ENCODE results near the gene TEKT5. TPM values are rescaled to one million over a fixed set of nuclear protein-coding genes. Genes with fewer than 3 reads are reported as not detected.
A peak's percentile ranks its signal among the peaks of the same experiment; 100 is the strongest.

TEKT5 gene
- total and polyA plus RNA-seq, 9 of the 15 experiments (the other 6 are each of a cell fraction or from before 2014, with no cell fraction given): 0.10 to 0.19 TPM; not detected in 7

- TF ChIP-seq POLR2B (IDR thresholded peaks at IDR 0.05; ENCODE audit: low read depth, partially characterized antibody) (no peak), EP300 (IDR thresholded peaks at IDR 0.05; ENCODE audit: low read length) (peak; percentile 60), ZBTB49 (CRISPR knock-in tag; IDR thresholded peaks at IDR 0.05; ENCODE audit: borderline replicate concordance) (no peak), DIDO1 (tag; IDR thresholded peaks at IDR 0.05; ENCODE audit: low read depth) (no peak), MTA3 (IDR thresholded peaks at IDR 0.05; ENCODE audit: borderline replicate concordance) (peak; percentile 25; the same call in 1 of the 2 replicates), ZNF583 (CRISPR knock-in tag; IDR thresholded peaks at IDR 0.05) (no peak), ZC3H11A (IDR thresholded peaks at IDR 0.05; ENCODE audit: low read depth, low read length) (no peak), LCOR (CRISPR knock-in tag; IDR thresholded peaks at IDR 0.05) (peak; percentile 80; the same call in 1 of the 2 replicates), ZNF318 (IDR thresholded peaks at IDR 0.05; ENCODE audit: borderline replicate concordance in 1 of 2, low read depth in 1 of 2) (no peak), TCF3 (CRISPR knock-in tag; IDR thresholded peaks at IDR 0.05) (peak; percentile 44), MAX (CRISPR knock-in tag; IDR thresholded peaks at IDR 0.05) (no peak), MYC (IDR thresholded peaks at IDR 0.05; ENCODE audit: low read depth, low read length) (no peak), MYC (CRISPR knock-in tag; IDR thresholded peaks at IDR 0.05; ENCODE audit: borderline replicate concordance, low read depth) (no peak), USF1 (CRISPR knock-in tag; IDR thresholded peaks at IDR 0.05) (no peak), ZNF384 (IDR thresholded peaks at IDR 0.05; ENCODE audit: low read depth, low read length) (peak; percentile 94), ZNF644 (tag; IDR thresholded peaks at IDR 0.05; ENCODE audit: low read depth) (peak; percentile 50; the same call in 1 of the 2 replicates)
Observed at GRCh38 chr16:10738231-10739077, 43.7 kb upstream of the TEKT5 start (continued).
